ENCODE results near the gene LRP5.

GRCh38 chr11:68392822-68393221 is 80.4 kb downstream of the LRP5 start:
- no peak for TF ChIP-seq CTCF (IDR thresholded peaks at IDR 0.05)
- TF ChIP-seq EP300 (IDR thresholded peaks at IDR 0.05) = no peak
- no peak for TF ChIP-seq POLR2A (IDR thresholded peaks at IDR 0.05)

Measured in gastroesophageal sphincter (tissue), 3 donors.